Lower lobe of right lung (tissue), 2 donors: ENCODE data around the gene SPATA32. TPM values are rescaled to one million over a fixed set of nuclear protein-coding genes. Genes with fewer than 3 reads are reported as not detected.
A peak's percentile ranks its signal among the peaks of the same experiment; 100 is the strongest.

Source experiments
- ATAC-seq, 2 donors: fragments of 200-7000 bp; cut with Tn5 transposase; one replicate each; pipeline ENCODE4 v1.9.1; 2020 to 2022; ENCODE audit warnings: mild to moderate bottlenecking in 2 of 2, moderate library complexity in 2 of 2
- DNase-seq: peaks from one replicate; pipeline ENCODE4 v3.0.0-alpha.2; 2020
- H3K27ac ChIP-seq: fragments of 200-600 bp; one replicate; pipeline ENCODE4 v1.8.0; 2022
- H3K27me3 ChIP-seq: fragments of 200-600 bp; one replicate; pipeline ENCODE4 v1.8.0; 2022; ENCODE audit warnings: low read depth
- H3K36me3 ChIP-seq: fragments of 200-600 bp; one replicate; pipeline ENCODE4 v1.8.0; 2022; ENCODE audit warnings: mild to moderate bottlenecking
- H3K4me1 ChIP-seq: fragments of 200-600 bp; one replicate; pipeline ENCODE4 v1.8.0; 2022
- H3K4me3 ChIP-seq: fragments of 200-600 bp; one replicate; pipeline ENCODE4 v1.8.0; 2022; ENCODE audit warnings: mild to moderate bottlenecking
- H3K9me3 ChIP-seq: fragments of 200-600 bp; one replicate; pipeline ENCODE4 v1.8.0; 2022
- intact Hi-C: fragments of 100-400 bp; cut with DNase I; formaldehyde crosslinking; loops from one replicate; pipeline ENCODE4 v1.11.0; 2022
- total RNA-seq: library from RNA; stranded (reverse); fragmentation: NEBNext Ultra II Directional; extraction: Animal tissue kit (Norgen Biotek cat#: 25700); gene quantifications from one replicate; pipeline ENCODE4 v1.2.1, GENCODE V29; 2021
- TF ChIP-seq, protein P1 (sequence below): fragments of 200-600 bp; IDR thresholded peaks from one replicate; pipeline ENCODE4 v1.8.0; 2022; ENCODE audit warnings: antibody characterized with exemption, mild to moderate bottlenecking
- donor health status: DM: no; HTN: yes; CAD: no; lungs with severe emphysema.

SPATA32 gene
- total RNA-seq, 1 donor from 2014 or later: not detected

DNA sequence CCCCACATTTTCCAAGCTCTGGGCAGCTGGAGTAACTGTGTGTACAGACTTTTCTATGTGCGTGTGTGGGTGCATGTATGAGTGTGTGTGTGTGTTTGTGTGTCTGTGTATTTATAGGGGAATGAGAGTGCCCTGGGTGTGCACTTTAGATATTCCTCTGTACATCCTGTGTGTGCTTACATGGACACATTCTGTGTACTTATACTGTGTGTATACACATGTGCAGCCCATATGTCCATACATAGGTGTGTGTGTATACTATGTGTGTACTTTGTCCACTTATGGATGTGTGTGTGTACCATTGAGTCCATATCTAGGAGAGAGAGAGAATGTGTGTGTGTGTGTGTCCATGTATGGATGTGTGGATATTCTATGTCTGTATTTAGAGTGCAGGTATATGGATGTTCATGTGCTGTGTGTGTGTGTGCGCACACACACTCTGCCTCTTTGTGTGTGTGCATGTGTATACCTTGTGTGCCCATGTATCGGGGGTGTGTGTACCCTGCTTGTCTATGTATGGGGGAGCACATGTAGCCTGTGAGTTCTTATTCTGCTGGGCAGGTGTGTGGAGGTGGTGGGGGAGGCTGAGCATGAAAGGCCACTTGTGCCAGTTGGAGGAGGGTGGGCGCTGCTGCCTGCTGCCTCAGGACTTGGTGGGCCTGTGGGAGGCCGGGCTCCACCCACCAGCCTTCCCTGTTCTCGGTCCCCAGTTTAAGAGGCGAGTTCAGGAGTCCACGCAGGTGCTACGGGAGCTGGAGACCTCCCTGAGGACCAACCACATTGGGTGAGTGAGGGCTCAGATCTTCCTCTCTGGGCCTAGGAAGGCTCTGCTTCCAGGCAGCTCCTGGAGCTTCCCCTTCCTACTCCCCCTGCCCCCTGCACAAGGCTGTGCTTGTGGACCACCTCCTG is 29.1 kb downstream of the SPATA32 start:
- Histone ChIP-seq H3K27ac (no peak overlapping the region), H3K27me3 (no peaks in the 10 kb centered on the region), H3K4me1 (peaks cover 43% of the 10 kb centered on the region), H3K9me3 (no peaks in the 10 kb centered on the region), H3K36me3 (peaks cover 28% of the 10 kb centered on the region), H3K4me3 (no peak overlapping the region)
- no peak for ATAC-seq
- no peak for DNase-seq
- TF ChIP-seq, protein P1, sequence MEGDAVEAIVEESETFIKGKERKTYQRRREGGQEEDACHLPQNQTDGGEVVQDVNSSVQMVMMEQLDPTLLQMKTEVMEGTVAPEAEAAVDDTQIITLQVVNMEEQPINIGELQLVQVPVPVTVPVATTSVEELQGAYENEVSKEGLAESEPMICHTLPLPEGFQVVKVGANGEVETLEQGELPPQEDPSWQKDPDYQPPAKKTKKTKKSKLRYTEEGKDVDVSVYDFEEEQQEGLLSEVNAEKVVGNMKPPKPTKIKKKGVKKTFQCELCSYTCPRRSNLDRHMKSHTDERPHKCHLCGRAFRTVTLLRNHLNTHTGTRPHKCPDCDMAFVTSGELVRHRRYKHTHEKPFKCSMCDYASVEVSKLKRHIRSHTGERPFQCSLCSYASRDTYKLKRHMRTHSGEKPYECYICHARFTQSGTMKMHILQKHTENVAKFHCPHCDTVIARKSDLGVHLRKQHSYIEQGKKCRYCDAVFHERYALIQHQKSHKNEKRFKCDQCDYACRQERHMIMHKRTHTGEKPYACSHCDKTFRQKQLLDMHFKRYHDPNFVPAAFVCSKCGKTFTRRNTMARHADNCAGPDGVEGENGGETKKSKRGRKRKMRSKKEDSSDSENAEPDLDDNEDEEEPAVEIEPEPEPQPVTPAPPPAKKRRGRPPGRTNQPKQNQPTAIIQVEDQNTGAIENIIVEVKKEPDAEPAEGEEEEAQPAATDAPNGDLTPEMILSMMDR: no peak
- intact Hi-C loops: no loop called here

DNA sequence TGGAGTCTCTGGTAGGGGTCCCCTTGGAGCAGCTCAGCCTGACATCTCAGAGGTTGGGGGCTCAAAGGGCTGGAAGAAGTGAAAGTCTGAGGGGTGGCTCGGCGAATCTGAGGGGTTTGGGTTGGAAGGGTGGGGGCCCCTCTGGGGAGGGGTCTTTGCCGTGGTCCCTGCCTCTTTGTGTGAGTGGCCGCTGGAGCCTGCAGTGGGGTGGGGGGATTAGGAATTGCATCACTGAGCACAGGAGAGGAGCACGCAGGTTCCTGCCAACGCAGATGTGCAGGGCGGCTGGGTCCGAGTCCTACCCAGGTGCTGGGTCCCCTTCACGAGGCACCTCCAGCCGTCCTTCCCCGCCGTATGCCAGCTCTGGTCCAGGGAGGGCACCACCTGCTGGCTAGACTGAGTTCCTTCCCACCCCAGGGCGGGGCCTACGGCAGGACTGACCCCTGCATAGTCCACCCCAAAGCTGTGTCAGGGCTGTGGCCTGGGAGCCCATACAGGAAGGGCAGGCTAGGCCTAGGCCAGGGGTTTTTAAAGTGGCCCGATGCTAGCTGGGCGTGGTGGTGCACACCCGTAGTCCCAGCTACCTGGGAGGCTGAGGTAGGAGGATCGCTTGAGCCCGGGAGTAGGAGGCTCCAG is 30.3 kb downstream of the SPATA32 start:
- Histone ChIP-seq H3K27ac (peak overlapping the region; percentile 31), H3K4me3 (no peak overlapping the region), H3K27me3 (no peaks in the 10 kb centered on the region), H3K36me3 (peaks cover 16% of the 10 kb centered on the region), H3K4me1 (peaks cover 54% of the 10 kb centered on the region), H3K9me3 (no peaks in the 10 kb centered on the region)
- ATAC-seq (no peak), DNase-seq (no peak)
- intact Hi-C loops: no loop called here
- TF ChIP-seq, protein P1: peak; percentile 31

DNA sequence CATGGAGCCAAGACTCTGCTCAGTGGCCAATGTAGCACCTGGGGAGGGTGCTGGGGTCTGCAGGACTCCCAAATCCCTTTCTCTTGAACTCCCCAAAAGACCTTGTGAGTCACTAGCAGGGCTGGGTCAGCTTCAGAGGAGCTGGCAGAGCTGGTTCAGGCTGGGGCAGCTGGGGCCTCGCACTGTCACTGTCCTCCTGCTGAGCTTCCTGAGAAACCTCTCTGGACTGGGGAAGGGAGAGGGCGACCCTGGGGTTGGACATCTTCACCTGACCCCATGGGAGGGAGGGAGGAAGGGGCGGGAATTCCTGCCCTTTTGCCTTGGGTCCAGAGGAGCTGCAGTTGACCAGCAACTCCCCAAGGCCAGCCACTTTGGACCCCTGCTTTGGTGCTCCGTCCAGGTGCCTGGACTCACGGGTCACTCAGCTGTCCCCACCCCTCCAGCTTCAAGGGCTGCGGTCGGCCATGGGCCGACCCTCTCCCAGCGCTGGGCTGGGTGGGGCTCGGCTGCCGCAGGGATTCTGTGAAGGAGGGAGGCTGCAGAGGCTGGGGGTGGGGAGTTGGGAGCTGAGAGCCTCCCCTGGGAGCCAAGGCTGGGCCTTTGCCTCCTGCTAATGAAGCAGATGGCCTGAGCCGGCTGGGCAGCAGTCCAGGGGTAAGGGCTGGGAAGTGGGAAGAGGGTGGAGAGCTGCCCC is 31.0 kb downstream of the SPATA32 start:
- Histone ChIP-seq H3K4me3 (no peak overlapping the region), H3K36me3 (peaks cover 10% of the 10 kb centered on the region), H3K27me3 (no peaks in the 10 kb centered on the region), H3K4me1 (peaks cover 61% of the 10 kb centered on the region), H3K27ac (peak overlapping the region; percentile 81), H3K9me3 (no peaks in the 10 kb centered on the region)
- intact Hi-C loops: no loop called here
- DNase-seq: no peak
- TF ChIP-seq, protein P1: no peak
- no peak for ATAC-seq

DNA sequence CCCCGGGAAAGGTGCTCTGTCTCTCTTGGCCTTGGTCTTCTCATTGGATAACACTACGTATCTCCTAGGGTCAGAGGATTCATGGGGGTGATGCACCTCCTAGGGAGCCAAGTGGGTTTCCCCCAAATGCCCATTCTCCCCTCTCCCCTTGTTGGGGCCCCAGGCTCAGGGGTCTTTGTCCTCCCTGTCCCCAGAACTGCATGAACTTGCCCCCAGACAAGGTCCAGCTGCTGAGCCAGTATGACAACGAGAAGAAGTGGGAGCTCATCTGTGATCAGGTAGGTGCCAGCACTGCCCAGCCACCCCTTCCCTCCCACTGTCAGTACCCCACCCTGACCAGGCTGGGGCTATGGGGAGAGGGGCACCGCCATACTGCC is 31.5 kb downstream of the SPATA32 start:
- intact Hi-C loops: no loop called here

More for the DNA sequence above, 31.5 kb downstream of the SPATA32 start:
- H3K27me3 ChIP-seq: no peaks in the 10 kb centered on the region
- H3K4me1 ChIP-seq: peaks cover 66% of the 10 kb centered on the region
- H3K27ac ChIP-seq: peak overlapping the region; percentile 81
- TF ChIP-seq, protein P1: no peak
- peaks cover 10% of the 10 kb centered on the region for H3K36me3 ChIP-seq
- ATAC-seq (no peak), DNase-seq (no peak)
- no peak overlapping the region for H3K4me3 ChIP-seq
- H3K9me3 ChIP-seq: no peaks in the 10 kb centered on the region
